ENCODE measurements around the gene AP4E1.

DNA sequence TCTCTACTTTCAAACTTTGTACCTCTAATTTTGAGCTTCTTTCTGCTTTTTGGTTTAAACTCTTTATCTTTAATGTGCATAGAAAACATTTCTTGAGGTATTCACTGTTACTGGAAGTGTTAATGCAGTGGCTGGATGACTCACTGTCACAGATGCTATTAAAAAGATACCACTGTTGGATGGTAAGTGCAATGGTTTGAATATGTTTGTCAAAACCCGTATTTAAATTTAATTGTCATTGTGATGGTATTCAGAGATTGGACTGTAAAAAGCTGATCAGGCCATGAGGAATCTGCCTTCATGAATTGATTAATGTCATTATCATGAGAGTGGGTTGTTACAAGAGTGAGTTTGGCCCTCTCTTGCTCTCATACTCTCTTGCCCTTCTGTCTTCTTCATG is 70.6 kb downstream of the AP4E1 start:
- TF ChIP-seq KLF9 (tag by site-specific recombination; IDR thresholded peaks at IDR 0.05; ENCODE audit: low read depth) (no peak), ZEB2 (tag by site-specific recombination; IDR thresholded peaks at IDR 0.05) (no peak), ZNF239 (tag by site-specific recombination; IDR thresholded peaks at IDR 0.05) (no peak)
- TF ChIP-seq, protein P1, sequence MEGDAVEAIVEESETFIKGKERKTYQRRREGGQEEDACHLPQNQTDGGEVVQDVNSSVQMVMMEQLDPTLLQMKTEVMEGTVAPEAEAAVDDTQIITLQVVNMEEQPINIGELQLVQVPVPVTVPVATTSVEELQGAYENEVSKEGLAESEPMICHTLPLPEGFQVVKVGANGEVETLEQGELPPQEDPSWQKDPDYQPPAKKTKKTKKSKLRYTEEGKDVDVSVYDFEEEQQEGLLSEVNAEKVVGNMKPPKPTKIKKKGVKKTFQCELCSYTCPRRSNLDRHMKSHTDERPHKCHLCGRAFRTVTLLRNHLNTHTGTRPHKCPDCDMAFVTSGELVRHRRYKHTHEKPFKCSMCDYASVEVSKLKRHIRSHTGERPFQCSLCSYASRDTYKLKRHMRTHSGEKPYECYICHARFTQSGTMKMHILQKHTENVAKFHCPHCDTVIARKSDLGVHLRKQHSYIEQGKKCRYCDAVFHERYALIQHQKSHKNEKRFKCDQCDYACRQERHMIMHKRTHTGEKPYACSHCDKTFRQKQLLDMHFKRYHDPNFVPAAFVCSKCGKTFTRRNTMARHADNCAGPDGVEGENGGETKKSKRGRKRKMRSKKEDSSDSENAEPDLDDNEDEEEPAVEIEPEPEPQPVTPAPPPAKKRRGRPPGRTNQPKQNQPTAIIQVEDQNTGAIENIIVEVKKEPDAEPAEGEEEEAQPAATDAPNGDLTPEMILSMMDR (tag by site-specific recombination; IDR thresholded peaks at IDR 0.05): no peak
- TF ChIP-seq, protein P2, sequence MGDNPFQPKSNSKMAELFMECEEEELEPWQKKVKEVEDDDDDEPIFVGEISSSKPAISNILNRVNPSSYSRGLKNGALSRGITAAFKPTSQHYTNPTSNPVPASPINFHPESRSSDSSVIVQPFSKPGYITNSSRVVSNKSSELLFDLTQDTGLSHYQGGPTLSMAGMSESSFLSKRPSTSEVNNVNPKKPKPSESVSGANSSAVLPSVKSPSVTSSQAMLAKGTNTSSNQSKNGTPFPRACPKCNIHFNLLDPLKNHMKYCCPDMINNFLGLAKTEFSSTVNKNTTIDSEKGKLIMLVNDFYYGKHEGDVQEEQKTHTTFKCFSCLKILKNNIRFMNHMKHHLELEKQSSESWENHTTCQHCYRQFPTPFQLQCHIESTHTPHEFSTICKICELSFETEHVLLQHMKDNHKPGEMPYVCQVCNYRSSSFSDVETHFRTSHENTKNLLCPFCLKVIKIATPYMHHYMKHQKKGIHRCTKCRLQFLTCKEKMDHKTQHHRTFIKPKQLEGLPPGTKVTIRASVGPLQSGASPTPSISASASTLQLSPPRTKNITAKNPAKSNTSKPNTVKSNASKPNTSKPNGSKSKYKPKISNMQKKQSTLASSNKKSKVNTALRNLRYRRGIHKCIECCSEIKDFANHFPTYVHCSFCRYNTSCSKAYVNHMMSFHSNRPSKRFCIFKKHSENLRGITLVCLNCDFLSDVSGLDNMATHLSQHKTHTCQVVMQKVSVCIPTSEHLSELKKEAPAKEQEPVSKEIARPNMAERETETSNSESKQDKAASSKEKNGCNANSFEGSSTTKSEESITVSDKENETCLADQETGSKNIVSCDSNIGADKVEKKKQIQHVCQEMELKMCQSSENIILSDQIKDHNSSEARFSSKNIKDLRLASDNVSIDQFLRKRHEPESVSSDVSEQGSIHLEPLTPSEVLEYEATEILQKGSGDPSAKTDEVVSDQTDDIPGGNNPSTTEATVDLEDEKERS (tag by site-specific recombination; IDR thresholded peaks at IDR 0.05): no peak
